Measurements from ENCODE around the gene LUZP1. TPM values are rescaled to one million over a fixed set of nuclear protein-coding genes. Genes with fewer than 3 reads are reported as not detected.

The LUZP1 gene
- total RNA-seq, 4 donors from 2014 or later, result 20.8 to 25.7 (median 22.9) TPM

DNA sequence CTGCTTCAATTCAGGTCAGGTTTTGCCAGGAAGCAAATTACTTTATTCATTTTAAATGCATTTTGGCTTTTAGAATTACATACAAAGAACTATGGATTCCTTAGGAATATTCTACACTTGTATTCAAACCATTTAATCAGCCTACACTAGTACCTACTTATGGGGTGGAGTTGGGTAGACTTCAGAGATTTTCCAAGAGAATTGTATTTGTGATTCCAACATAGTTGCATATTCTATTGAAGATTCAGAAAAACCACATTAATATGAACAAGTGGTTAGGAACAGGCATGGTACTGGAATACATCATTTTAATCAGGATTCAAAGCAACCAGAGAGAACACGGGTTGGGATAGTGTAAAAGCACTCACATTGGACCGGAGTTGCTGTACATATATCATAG lies 33.4 kb downstream of the LUZP1 start:
- Histone ChIP-seq H3K27ac (no peak overlapping the region), H3K27me3 (no peaks in the 10 kb centered on the region), H3K9me3 (no peaks in the 10 kb centered on the region), H3K4me3 (no peak overlapping the region), H3K4me1 (no peaks in the 10 kb centered on the region), H3K36me3 (no peaks in the 10 kb centered on the region)
- WGBS, result 85% methylated on average over 2 of the region's 2 CpGs
- TF ChIP-seq, protein P1, sequence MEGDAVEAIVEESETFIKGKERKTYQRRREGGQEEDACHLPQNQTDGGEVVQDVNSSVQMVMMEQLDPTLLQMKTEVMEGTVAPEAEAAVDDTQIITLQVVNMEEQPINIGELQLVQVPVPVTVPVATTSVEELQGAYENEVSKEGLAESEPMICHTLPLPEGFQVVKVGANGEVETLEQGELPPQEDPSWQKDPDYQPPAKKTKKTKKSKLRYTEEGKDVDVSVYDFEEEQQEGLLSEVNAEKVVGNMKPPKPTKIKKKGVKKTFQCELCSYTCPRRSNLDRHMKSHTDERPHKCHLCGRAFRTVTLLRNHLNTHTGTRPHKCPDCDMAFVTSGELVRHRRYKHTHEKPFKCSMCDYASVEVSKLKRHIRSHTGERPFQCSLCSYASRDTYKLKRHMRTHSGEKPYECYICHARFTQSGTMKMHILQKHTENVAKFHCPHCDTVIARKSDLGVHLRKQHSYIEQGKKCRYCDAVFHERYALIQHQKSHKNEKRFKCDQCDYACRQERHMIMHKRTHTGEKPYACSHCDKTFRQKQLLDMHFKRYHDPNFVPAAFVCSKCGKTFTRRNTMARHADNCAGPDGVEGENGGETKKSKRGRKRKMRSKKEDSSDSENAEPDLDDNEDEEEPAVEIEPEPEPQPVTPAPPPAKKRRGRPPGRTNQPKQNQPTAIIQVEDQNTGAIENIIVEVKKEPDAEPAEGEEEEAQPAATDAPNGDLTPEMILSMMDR (IDR thresholded peaks at IDR 0.05), result no peak
- no peak for TF ChIP-seq POLR2A (IDR thresholded peaks at IDR 0.05)
- no peak for TF ChIP-seq EP300 (IDR thresholded peaks at IDR 0.05)
- no peak for TF ChIP-seq POLR2AphosphoS5 (IDR thresholded peaks at IDR 0.05)
- no peak for DNase-seq (ENCODE audit: low spot score in 2 of 2)

DNA sequence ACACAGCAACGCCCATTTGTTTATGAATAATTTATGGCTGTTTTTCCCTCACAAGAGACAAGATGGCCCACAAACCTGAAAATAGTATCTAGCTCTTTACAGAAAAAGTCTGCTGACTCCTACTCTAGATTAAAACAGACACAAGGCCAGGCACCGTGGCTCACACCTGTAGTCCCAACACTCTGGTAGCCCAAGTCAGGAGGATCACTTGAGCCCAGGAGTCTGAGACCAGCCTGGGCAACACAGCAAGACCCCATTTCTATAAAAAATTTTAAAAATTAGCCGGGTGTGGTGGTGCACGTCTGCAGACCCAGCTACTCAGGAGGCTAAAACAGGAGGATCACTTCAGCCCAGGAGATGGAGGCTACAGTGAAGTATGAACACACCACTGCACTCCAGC lies 34.6 kb downstream of the LUZP1 start:
- TF ChIP-seq, protein P1 (IDR thresholded peaks at IDR 0.05), result no peak
- TF ChIP-seq POLR2AphosphoS5 (IDR thresholded peaks at IDR 0.05) (no peak), EP300 (IDR thresholded peaks at IDR 0.05) (no peak), POLR2A (IDR thresholded peaks at IDR 0.05) (no peak)
- Histone ChIP-seq H3K4me1 (no peaks in the 10 kb centered on the region), H3K27me3 (no peaks in the 10 kb centered on the region), H3K4me3 (no peak overlapping the region), H3K9me3 (no peaks in the 10 kb centered on the region), H3K27ac (no peak overlapping the region), H3K36me3 (no peaks in the 10 kb centered on the region)
- no peak for DNase-seq (ENCODE audit: low spot score in 2 of 2)
- 97% methylated on average over 4 of the region's 4 CpGs for WGBS

DNA sequence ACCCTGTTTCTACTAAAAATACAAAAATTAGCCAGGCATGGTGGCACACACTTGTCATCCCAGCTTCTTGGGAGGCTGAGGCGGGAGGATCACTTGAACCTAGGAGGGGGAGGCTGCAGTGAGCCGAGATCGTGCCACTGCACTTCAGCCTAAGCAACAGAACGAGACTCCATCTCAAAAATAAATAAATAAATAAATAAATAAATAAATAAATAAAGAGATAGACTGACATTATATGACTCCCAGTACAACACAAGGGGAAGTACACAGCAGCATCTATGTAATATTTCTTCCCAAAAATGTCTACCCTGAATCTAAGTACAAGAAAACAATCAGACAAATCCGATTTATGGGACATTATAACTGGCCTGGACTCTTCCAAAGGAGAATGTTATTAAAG lies 35.1 kb downstream of the LUZP1 start:
- H3K27me3 ChIP-seq, result no peaks in the 10 kb centered on the region
- no peak overlapping the region for H3K27ac ChIP-seq
- H3K4me1 ChIP-seq, result no peaks in the 10 kb centered on the region
- H3K4me3 ChIP-seq, result no peak overlapping the region
- no peaks in the 10 kb centered on the region for H3K36me3 ChIP-seq
- no peak for TF ChIP-seq POLR2AphosphoS5 (IDR thresholded peaks at IDR 0.05)
- TF ChIP-seq, protein P1 (IDR thresholded peaks at IDR 0.05), result no peak
- TF ChIP-seq POLR2A (IDR thresholded peaks at IDR 0.05), result no peak
- no peak for TF ChIP-seq EP300 (IDR thresholded peaks at IDR 0.05)
- no peak for DNase-seq (ENCODE audit: low spot score in 2 of 2)
- no peaks in the 10 kb centered on the region for H3K9me3 ChIP-seq
- 98% methylated on average over 5 of the region's 5 CpGs for WGBS

DNA sequence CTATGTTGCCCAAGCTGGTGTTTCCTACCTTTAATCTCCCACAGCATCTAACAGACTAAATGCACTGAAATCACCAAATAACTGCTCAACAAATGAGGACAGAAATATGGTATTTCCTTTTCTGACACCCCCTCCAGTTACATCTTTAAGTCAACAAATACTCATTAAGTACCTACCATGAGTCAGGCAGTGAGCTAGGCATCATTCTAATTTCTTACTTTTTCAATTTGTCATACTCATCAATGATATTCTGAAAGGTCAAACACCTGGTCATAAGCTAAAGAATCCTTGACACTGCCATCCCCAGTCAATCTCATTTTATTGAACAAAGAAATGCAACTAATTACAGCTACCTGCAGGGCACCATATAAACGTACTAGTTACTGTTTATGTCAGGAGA lies 36.6 kb downstream of the LUZP1 start:
- TF ChIP-seq, protein P1 (IDR thresholded peaks at IDR 0.05), result no peak
- TF ChIP-seq POLR2A (IDR thresholded peaks at IDR 0.05) (no peak), EP300 (IDR thresholded peaks at IDR 0.05) (no peak), POLR2AphosphoS5 (IDR thresholded peaks at IDR 0.05) (no peak)
- Histone ChIP-seq H3K27me3 (no peaks in the 10 kb centered on the region), H3K36me3 (no peaks in the 10 kb centered on the region), H3K4me3 (no peak overlapping the region), H3K4me1 (peaks cover 5% of the 10 kb centered on the region), H3K9me3 (no peaks in the 10 kb centered on the region), H3K27ac (no peak overlapping the region)
- no peak for DNase-seq (ENCODE audit: low spot score in 2 of 2)
- 72% methylated on average over 1 of the region's 1 CpG for WGBS

DNA sequence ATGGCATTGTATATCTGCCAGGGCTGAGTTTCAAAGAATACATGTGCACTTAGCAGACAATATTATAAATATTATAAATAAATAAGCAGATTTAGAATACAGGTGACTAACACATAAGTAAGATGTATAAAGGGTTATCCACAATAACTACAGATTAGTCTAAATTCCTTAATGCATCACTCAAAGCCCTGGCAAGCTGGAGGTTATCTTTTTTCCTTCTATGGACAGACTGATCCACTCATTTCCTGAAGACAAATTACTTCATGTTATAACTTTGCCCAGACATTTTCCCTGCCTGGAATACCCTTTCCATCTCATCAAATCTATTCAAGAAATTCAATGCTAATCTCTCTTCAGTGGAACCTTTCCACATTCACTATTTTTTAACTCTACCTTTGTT lies 38.8 kb downstream of the LUZP1 start:
- H3K4me3 ChIP-seq, result no peak overlapping the region
- peaks cover 15% of the 10 kb centered on the region for H3K4me1 ChIP-seq
- H3K27me3 ChIP-seq, result no peaks in the 10 kb centered on the region
- no peak overlapping the region for H3K27ac ChIP-seq
- no peaks in the 10 kb centered on the region for H3K36me3 ChIP-seq
- H3K9me3 ChIP-seq, result no peaks in the 10 kb centered on the region
- TF ChIP-seq POLR2AphosphoS5 (IDR thresholded peaks at IDR 0.05), result no peak
- TF ChIP-seq, protein P1 (IDR thresholded peaks at IDR 0.05), result no peak
- no peak for TF ChIP-seq POLR2A (IDR thresholded peaks at IDR 0.05)
- no peak for TF ChIP-seq EP300 (IDR thresholded peaks at IDR 0.05)
- no peak for DNase-seq (ENCODE audit: low spot score in 2 of 2)

All from suprapubic skin (tissue), 4 donors.